Lower leg skin (tissue), 3 donors: ENCODE data around the gene AFF4.
"Not testable (repeated sequence)": the region's sequence is repeated elsewhere in the genome, so short reads cannot be mapped to it uniquely, and the experiment has no call there.

Experiments used
- POLR2A ChIP-seq, 2 donors: fragments of 450-650 bp; IDR thresholded peaks; one replicate each; pipeline ENCODE4 v1.6.1; 2016 to 2017; ENCODE audit warnings: antibody characterized with exemption in 2 of 2, mild to moderate bottlenecking in 1 of 2, moderate library complexity in 1 of 2
- TF ChIP-seq, protein P1 (sequence below), 3 donors: fragments of 450-650 bp; IDR thresholded peaks; one replicate each; pipeline ENCODE4 v1.5.1; 2016; ENCODE audit warnings: antibody characterized with exemption in 3 of 3, mild to moderate bottlenecking in 3 of 3, moderate library complexity in 2 of 3

DNA sequence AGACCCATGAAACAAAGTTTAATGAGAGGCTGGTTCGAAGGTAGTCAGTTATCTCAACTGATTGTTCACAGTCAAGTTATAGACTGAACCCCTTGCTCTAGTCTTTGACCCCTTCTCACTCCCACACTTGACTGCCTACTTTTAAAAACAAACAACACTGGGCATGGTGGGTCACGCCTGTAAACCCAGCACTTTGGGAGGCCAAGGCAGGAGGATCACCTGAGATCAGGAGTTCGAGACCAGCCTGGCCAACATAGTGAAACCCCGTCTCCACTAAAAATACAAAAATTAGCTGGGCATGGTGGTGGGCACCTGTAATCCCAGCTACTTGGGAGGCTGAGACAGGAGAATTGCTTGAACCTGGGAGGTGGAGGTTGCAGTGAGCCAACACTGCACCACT lies 18.1 kb downstream of the AFF4 start:
- TF ChIP-seq, protein P1, sequence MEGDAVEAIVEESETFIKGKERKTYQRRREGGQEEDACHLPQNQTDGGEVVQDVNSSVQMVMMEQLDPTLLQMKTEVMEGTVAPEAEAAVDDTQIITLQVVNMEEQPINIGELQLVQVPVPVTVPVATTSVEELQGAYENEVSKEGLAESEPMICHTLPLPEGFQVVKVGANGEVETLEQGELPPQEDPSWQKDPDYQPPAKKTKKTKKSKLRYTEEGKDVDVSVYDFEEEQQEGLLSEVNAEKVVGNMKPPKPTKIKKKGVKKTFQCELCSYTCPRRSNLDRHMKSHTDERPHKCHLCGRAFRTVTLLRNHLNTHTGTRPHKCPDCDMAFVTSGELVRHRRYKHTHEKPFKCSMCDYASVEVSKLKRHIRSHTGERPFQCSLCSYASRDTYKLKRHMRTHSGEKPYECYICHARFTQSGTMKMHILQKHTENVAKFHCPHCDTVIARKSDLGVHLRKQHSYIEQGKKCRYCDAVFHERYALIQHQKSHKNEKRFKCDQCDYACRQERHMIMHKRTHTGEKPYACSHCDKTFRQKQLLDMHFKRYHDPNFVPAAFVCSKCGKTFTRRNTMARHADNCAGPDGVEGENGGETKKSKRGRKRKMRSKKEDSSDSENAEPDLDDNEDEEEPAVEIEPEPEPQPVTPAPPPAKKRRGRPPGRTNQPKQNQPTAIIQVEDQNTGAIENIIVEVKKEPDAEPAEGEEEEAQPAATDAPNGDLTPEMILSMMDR (IDR thresholded peaks at IDR 0.05), result not testable (repeated sequence)
- TF ChIP-seq POLR2A (IDR thresholded peaks at IDR 0.05), result not testable (repeated sequence)
